Thymus (tissue), 11 donors: ENCODE measurements around the gene CPLX1. TPM values are rescaled to one million over a fixed set of nuclear protein-coding genes. Genes with fewer than 3 reads are reported as not detected.

Source experiments
- DNase-seq, 9 donors: peaks; one replicate each; pipeline ENCODE4 v3.0.0-alpha.2; 2013; ENCODE audit warnings: low spot score in 9 of 9, low read depth in 6 of 9, missing footprints in 1 of 9
- H3K27ac ChIP-seq, 2 donors: one replicate each; pipeline ENCODE4 v1.5.1; 2013; ENCODE audit warnings: control low read depth in 1 of 2, low read depth in 1 of 2, low read length in 1 of 2, mild to moderate bottlenecking in 1 of 2, moderate library complexity in 1 of 2
- H3K27me3 ChIP-seq, 2 donors: one replicate each; pipeline ENCODE4 v1.5.1; 2013; ENCODE audit warnings: low read length in 1 of 2; ENCODE audit not compliant: control insufficient read depth in 2 of 2, insufficient read depth in 1 of 2
- H3K36me3 ChIP-seq, 2 donors: one replicate each; pipeline ENCODE4 v1.5.1; 2013; ENCODE audit warnings: low read length in 1 of 2, mild to moderate bottlenecking in 1 of 2, moderate library complexity in 1 of 2; ENCODE audit not compliant: control insufficient read depth in 2 of 2, insufficient read depth in 2 of 2
- H3K4me1 ChIP-seq, 2 donors: one replicate each; pipeline ENCODE4 v1.5.1; 2013; ENCODE audit warnings: low read length in 2 of 2; ENCODE audit not compliant: control insufficient read depth in 2 of 2, insufficient read depth in 2 of 2
- H3K4me3 ChIP-seq, 2 donors: one replicate each; pipeline ENCODE4 v1.5.1; 2013; ENCODE audit warnings: low read length in 2 of 2, control low read depth in 1 of 2, mild to moderate bottlenecking in 1 of 2
- H3K9me3 ChIP-seq, 2 donors: one replicate each; pipeline ENCODE4 v1.5.1; 2013; ENCODE audit warnings: low read length in 1 of 2, mild to moderate bottlenecking in 1 of 2; ENCODE audit not compliant: control insufficient read depth in 2 of 2, insufficient read depth in 1 of 2
- WGBS: extraction: QIAGEN DNeasy Blood & Tissue Kit; methylation state at CpG from one replicate; pipeline ENCODE4 v1.1.7; 2013; 5-methylcytosine and 5-hydroxymethylcytosine counted together
- polyA plus RNA-seq: library from polyadenylated mRNA; stranded (reverse); fragments of 200-250 nt; gene quantifications from one replicate; pipeline ENCODE4 v1.2.3, GENCODE V29; 2013
- total RNA-seq: library from RNA; stranded (reverse); fragments of 120-200 nt; gene quantifications from one replicate; pipeline ENCODE4 v1.2.4, GENCODE V29; 2013
- donor health status: healthy.

Gene CPLX1
- total and polyA plus RNA-seq, 2 donors: 3.5 to 7.9 TPM

DNA sequence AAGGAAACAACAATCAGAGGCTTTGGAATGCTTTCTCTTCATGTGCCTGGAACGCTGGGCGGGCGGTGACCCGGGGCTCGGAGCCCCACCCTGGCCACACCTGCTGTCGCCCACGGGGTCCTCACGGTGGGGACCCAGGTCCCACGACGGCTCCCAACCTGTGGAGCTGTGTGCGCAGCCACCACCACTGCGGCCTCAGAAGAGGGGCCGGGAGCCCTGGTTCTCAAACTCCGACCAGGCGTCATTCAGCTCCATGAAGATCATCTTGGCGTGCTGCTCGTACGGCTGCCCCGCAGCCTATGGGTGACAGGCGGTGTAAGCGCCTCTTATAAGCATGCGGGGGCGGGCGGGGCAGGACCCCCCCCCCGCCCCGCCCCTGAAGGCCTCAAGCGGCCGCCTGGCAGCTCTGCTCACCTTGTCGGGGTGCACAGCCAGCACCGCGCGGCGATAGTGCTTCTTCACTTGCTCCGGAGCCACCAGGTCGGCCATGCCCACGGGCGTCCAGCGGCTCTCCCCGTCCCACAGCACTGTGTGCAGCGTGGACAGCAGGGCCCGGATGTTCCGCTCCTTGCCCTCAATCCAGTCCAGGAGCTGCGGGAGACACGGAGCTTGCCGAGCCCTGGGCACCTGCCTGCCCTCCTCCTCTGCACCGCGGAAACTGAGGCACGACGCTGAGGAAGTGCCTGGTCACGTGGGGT lies 23.7 kb upstream of the CPLX1 start:
- Histone ChIP-seq H3K36me3 (peaks cover 35 to 51% of the 10 kb centered on the region in 2 donors), H3K9me3 (peaks cover 0 to 12% of the 10 kb centered on the region in 2 donors), H3K4me1 (no peaks in the 10 kb centered on the region), H3K27ac (no peak overlapping the region), H3K4me3 (no peak overlapping the region), H3K27me3 (no peaks in the 10 kb centered on the region)
- no peak for DNase-seq
- 98% methylated on average over 50 of the region's 50 CpGs for whole genome bisulfite sequencing

DNA sequence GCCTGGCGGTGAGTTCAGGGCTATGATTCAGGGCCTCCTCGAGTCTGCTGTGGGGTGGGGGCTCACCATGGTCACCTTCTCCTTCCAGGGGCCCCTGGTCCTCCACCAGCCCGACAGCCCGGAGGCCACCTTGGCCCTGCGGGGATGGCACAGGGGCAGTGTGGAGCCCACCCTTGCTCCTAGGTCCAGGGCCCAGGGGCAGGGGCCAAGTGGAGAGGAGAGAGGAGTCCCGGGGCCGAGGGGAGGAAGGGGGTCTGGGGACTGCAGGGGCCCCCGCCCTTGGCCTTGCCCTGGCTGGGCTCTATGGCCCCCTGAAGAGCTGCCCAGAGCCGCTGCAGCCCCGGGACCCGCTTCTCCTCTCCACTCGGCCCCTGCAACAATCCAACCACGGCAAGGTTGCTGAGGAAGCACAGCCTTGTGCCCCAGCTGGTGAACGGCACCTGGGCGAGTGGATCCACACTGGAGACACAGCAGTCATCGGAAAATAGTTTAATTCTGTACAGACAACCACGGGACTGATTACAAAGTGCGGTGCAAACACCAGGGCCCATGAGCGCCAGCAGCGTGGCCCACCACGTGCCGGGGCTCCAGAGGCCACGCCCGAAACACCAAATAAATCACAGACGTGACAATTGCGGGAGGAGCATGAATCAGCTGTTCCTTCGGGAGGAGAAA lies 23.0 kb upstream of the CPLX1 start:
- H3K9me3 ChIP-seq: peaks cover 0 to 16% of the 10 kb centered on the region in 2 donors
- WGBS: 90% methylated on average over 27 of the region's 27 CpGs

GRCh38 chr4:848307-848691 lies 22.4 kb upstream of the CPLX1 start:
- WGBS: 93% methylated on average over 16 of the region's 16 CpGs
- peaks cover 29 to 51% of the 10 kb centered on the region in 2 donors for H3K36me3 ChIP-seq
- DNase-seq: no peak

More for the DNA sequence above, 23.0 kb upstream of the CPLX1 start:
- Histone ChIP-seq H3K36me3 (peaks cover 29 to 51% of the 10 kb centered on the region in 2 donors), H3K27me3 (no peaks in the 10 kb centered on the region), H3K4me3 (no peak overlapping the region), H3K27ac (no peak overlapping the region), H3K4me1 (no peaks in the 10 kb centered on the region)
- DNase-seq: no peak

GRCh38 chr4:845836-846251 lies 19.9 kb upstream of the CPLX1 start:
- Histone ChIP-seq H3K36me3 (peaks cover 23 to 31% of the 10 kb centered on the region in 2 donors), H3K4me1 (no peaks in the 10 kb centered on the region), H3K9me3 (peaks cover 0 to 16% of the 10 kb centered on the region in 2 donors), H3K27ac (no peak overlapping the region), H3K27me3 (no peaks in the 10 kb centered on the region), H3K4me3 (no peak overlapping the region)
- DNase-seq: no peak
- whole genome bisulfite sequencing: 92% methylated on average over 14 of the region's 14 CpGs

More at GRCh38 chr4:848307-848691, 22.4 kb upstream of the CPLX1 start:
- H3K4me1 ChIP-seq: no peaks in the 10 kb centered on the region
- H3K27ac ChIP-seq: no peak overlapping the region
- H3K9me3 ChIP-seq: peaks cover 0 to 16% of the 10 kb centered on the region in 2 donors
- H3K4me3 ChIP-seq: no peak overlapping the region
- no peaks in the 10 kb centered on the region for H3K27me3 ChIP-seq

GRCh38 chr4:845233-845835 lies 19.4 kb upstream of the CPLX1 start:
- 95% methylated on average over 9 of the region's 9 CpGs for WGBS
- no peak for DNase-seq
- H3K27ac ChIP-seq: no peak overlapping the region
- no peak overlapping the region for H3K4me3 ChIP-seq
- H3K27me3 ChIP-seq: no peaks in the 10 kb centered on the region
- peaks cover 0 to 16% of the 10 kb centered on the region in 2 donors for H3K9me3 ChIP-seq
- no peaks in the 10 kb centered on the region for H3K4me1 ChIP-seq
- peaks cover 19 to 26% of the 10 kb centered on the region in 2 donors for H3K36me3 ChIP-seq

- H3K4me3 ChIP-seq: no peak overlapping the region
- no peak for DNase-seq
Observed at GRCh38 chr4:844752-845232, 18.9 kb upstream of the CPLX1 start.

DNA sequence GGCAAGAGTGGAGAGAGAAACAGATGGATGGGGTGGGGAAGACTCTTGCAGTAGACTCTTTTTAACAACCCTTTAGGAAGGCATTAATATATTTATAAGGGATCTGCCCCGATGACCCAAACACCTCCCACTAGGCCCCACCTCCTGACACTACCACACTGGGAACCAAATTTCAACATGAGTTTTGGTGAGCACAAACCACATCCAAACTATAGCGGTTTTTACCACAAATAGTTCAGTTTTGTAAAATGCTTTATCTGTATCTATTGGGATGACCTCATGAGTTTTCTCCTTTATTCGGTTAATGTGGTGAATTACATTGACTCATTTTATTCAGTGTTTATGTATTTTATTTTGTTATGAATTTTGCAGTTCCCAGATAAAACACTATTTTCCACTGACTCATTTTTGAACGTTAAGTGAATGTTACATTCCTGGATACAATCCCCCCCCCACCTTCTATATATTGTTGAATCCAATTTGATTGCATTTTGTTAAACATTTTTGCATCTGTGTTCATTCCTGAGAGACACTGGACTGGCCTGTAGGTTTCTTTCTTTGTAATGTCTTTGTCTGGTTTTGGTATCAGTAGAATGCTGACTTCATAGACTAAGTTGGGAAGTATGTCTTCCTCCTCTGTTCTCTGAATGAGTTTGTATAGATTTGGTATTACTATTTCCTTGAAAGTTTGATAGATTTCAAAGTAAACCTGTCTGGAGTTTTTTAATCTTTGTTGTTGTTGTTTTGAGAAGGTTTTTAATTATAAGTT lies 13.9 kb upstream of the CPLX1 start:
- Histone ChIP-seq H3K4me1 (no peaks in the 10 kb centered on the region), H3K4me3 (no peak overlapping the region), H3K36me3 (no peaks in the 10 kb centered on the region), H3K27me3 (no peaks in the 10 kb centered on the region), H3K9me3 (peaks cover 5 to 36% of the 10 kb centered on the region in 2 donors), H3K27ac (no peak overlapping the region)
- no peak for DNase-seq
- 96% methylated on average over 4 of the region's 4 CpGs for WGBS

More at GRCh38 chr4:844752-845232, 18.9 kb upstream of the CPLX1 start:
- no peaks in the 10 kb centered on the region for H3K4me1 ChIP-seq
- H3K36me3 ChIP-seq: peaks cover 14 to 21% of the 10 kb centered on the region in 2 donors
- WGBS: 96% methylated on average over 10 of the region's 10 CpGs
- H3K27ac ChIP-seq: no peak overlapping the region
- peaks cover 0 to 16% of the 10 kb centered on the region in 2 donors for H3K9me3 ChIP-seq
- H3K27me3 ChIP-seq: no peaks in the 10 kb centered on the region

- Histone ChIP-seq H3K27me3 (peaks cover 0 to 4% of the 10 kb centered on the region in 2 donors), H3K4me1 (no peaks in the 10 kb centered on the region), H3K9me3 (peaks cover 5 to 30% of the 10 kb centered on the region in 2 donors), H3K4me3 (no peak overlapping the region), H3K36me3 (no peaks in the 10 kb centered on the region), H3K27ac (no peak overlapping the region)
- 99% methylated on average over 1 of the region's 1 CpG for WGBS
- DNase-seq: no peak
Observed at GRCh38 chr4:837772-838171, 11.8 kb upstream of the CPLX1 start.
